NT2/D1 (cell line): ENCODE measurements around the gene GPHN.
"Not testable (repeated sequence)": the region's sequence is repeated elsewhere in the genome, so short reads cannot be mapped to it uniquely, and the experiment has no call there.

ENCODE experiments used
- SUZ12 ChIP-seq: IDR thresholded peaks from 2 replicates; pipeline ENCODE4 v1.6.1; 2011; ENCODE audit not compliant: insufficient read length, insufficient read depth; ENCODE audit errors: extremely low read depth
- YY1 ChIP-seq: IDR thresholded peaks from 2 replicates; pipeline ENCODE4 v1.6.1; 2011; ENCODE audit not compliant: insufficient read length, insufficient read depth
- ZNF274 ChIP-seq: IDR thresholded peaks from 2 replicates; pipeline ENCODE4 v1.6.1; 2011; ENCODE audit warnings: mild to moderate bottlenecking, low read depth, low read length

GRCh38 chr14:66545751-66546150 lies 37.8 kb downstream of the GPHN start:
- TF ChIP-seq YY1, SUZ12, ZNF274: not testable (repeated sequence)
